DND-41 (cell line): ENCODE data around the gene PEX16.

ENCODE experiments used
- EZH2 ChIP-seq: IDR thresholded peaks from 3 replicates; pipeline ENCODE4 v1.6.1; 2012; ENCODE audit warnings: borderline replicate concordance, low read depth, mild to moderate bottlenecking, moderate library complexity, low read length, inconsistent platforms; ENCODE audit not compliant: severe bottlenecking
- TF ChIP-seq, protein P1 (sequence below): IDR thresholded peaks from 2 replicates; pipeline ENCODE4 v1.5.1; 2012; ENCODE audit warnings: borderline replicate concordance, low read length, moderate library complexity, mild to moderate bottlenecking; ENCODE audit not compliant: poor library complexity, severe bottlenecking; ENCODE audit errors: extremely low read depth

DNA sequence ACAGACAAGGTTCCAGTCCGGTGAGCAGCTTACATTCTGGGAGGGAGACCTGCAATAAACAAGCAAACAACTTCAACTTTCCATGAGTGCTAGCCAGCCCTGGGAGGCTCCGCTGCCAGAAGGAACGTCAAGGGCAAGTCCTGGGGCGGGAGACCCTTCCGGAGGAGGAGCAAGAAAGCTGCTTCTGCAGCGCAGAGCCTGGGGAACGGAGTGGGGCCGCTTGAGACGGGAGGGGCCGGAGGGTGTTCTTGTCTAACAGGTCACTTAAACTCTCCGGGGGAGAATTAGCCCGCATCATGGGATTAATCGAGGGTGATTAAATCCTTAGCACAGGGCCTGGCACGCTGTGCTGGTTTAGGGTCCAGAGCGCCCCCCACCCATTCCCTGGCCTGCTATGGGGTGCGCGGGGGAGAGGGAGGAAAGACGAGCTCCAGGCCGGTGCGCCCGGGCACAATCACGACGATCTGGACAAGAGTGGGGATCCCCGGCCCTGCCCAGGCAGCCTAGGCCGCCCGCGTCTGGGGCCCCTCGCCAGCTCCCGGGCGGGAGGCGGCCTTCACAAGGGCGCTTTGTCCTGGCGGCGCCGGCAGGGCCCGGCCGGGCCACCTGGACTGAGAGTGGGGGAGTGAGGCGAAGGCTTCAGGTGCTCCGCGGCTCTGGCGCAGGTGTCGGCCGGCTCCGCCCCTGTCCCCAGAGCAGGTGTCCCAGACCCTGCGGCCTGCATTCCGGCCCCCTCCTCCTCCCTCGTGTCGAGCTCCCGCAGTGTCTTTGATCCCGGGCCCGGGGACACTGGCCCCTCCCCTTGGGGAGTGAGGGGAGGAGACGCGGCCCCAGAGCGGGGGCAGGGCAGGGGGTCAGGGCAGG, 4.1 kb upstream of the PEX16 start:
- no peak for TF ChIP-seq EZH2
- TF ChIP-seq, protein P1, sequence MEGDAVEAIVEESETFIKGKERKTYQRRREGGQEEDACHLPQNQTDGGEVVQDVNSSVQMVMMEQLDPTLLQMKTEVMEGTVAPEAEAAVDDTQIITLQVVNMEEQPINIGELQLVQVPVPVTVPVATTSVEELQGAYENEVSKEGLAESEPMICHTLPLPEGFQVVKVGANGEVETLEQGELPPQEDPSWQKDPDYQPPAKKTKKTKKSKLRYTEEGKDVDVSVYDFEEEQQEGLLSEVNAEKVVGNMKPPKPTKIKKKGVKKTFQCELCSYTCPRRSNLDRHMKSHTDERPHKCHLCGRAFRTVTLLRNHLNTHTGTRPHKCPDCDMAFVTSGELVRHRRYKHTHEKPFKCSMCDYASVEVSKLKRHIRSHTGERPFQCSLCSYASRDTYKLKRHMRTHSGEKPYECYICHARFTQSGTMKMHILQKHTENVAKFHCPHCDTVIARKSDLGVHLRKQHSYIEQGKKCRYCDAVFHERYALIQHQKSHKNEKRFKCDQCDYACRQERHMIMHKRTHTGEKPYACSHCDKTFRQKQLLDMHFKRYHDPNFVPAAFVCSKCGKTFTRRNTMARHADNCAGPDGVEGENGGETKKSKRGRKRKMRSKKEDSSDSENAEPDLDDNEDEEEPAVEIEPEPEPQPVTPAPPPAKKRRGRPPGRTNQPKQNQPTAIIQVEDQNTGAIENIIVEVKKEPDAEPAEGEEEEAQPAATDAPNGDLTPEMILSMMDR = no peak
